PC-9 (cell line): ENCODE measurements around the gene ADSS1.

ENCODE experiments used
- CTCF ChIP-seq: fragments of 200-600 bp; sonication (generic); conservative IDR thresholded peaks from 2 replicates; pipeline ENCODE4 v1.6.1; 2017; ENCODE audit warnings: mixed run types, antibody characterized with exemption, mild to moderate bottlenecking, moderate library complexity
- EZH2 ChIP-seq: fragments of 200-600 bp; sonication (generic); IDR thresholded peaks from 2 replicates; pipeline ENCODE4 v1.8.0; 2017; ENCODE audit warnings: antibody characterized with exemption, low read depth

DNA sequence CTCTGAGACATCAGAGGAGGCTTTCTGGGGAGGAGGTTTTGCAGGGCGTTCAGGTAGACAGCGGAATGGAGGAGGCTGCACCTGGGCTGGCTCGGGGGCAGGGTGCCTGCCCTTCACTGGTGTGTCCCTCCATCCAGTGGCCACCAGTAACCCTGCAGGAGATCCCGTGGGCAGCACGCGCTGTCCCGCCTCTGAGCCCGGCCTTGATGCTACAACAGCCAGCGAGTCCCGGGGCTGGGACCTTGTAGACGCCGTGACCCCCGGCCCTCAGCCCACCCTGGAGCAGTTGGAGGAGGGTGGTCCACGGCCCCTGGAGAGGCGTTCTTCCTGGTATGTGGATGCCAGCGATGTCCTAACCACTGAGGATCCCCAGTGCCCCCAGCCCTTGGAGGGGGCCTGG lies 10.0 kb upstream of the ADSS1 start:
- TF ChIP-seq CTCF (no peak), EZH2 (no peak)
